Suprapubic skin (tissue), 4 donors: ENCODE results near the gene SUPT20HL2. TPM values are rescaled to one million over a fixed set of nuclear protein-coding genes. Genes with fewer than 3 reads are reported as not detected.

ENCODE experiments used
- DNase-seq, 2 donors: peaks; one replicate each; pipeline ENCODE4 v3.0.0-alpha.2; 2019; ENCODE audit warnings: low spot score in 2 of 2
- H3K27ac ChIP-seq: fragments of 200-600 bp; sonication (generic); one replicate; pipeline ENCODE4 v1.5.1; 2019
- H3K27me3 ChIP-seq: fragments of 200-600 bp; sonication (generic); one replicate; pipeline ENCODE4 v1.5.1; 2019
- H3K36me3 ChIP-seq: fragments of 200-600 bp; sonication (generic); one replicate; pipeline ENCODE4 v1.5.1; 2019
- H3K4me1 ChIP-seq: fragments of 200-600 bp; sonication (generic); one replicate; pipeline ENCODE4 v1.5.1; 2019
- H3K4me3 ChIP-seq: fragments of 200-600 bp; sonication (generic); one replicate; pipeline ENCODE4 v1.5.1; 2019; ENCODE audit warnings: mild to moderate bottlenecking
- H3K9me3 ChIP-seq: fragments of 200-600 bp; sonication (generic); one replicate; pipeline ENCODE4 v1.5.1; 2019
- CTCF ChIP-seq, 2 donors: fragments of 200-600 bp in 1 of 2; fragments of 450-650 bp in 1 of 2; sonication (generic) in 1 of 2; IDR thresholded peaks; one replicate each; pipeline ENCODE4 v1.5.1; 2016 to 2019; ENCODE audit warnings: antibody characterized with exemption in 2 of 2, mild to moderate bottlenecking in 1 of 2, moderate library complexity in 1 of 2
- EP300 ChIP-seq: sonication (generic); formaldehyde crosslinking; IDR thresholded peaks from one replicate; pipeline ENCODE4 v1.6.1; 2017; ENCODE audit warnings: antibody characterized with exemption
- POLR2A ChIP-seq, 2 donors: fragments of 450-650 bp; IDR thresholded peaks; one replicate each; pipeline ENCODE4 v1.6.1; 2017; ENCODE audit warnings: antibody characterized with exemption in 2 of 2, mild to moderate bottlenecking in 2 of 2, moderate library complexity in 2 of 2
- POLR2AphosphoS5 ChIP-seq, 3 donors: sonication (generic); formaldehyde crosslinking; IDR thresholded peaks; one replicate each; pipeline ENCODE4 v1.6.1; 2017; ENCODE audit warnings: antibody characterized with exemption in 3 of 3
- WGBS: methylation state at CpG from one replicate; pipeline ENCODE4 v1.1.5; 2018; 5-methylcytosine and 5-hydroxymethylcytosine counted together
- total RNA-seq, 4 donors: library from RNA; depleted of rRNA; stranded (reverse); fragments of >200 nt; gene quantifications; one replicate each; pipeline ENCODE4 v1.1.0, GENCODE V29; 2016

The SUPT20HL2 gene
- total RNA-seq, 4 donors from 2014 or later = not detected

GRCh38 chrX:24294619-24295018, 19.2 kb downstream of the SUPT20HL2 start:
- H3K4me1 ChIP-seq = no peaks in the 10 kb centered on the region
- no peak overlapping the region for H3K4me3 ChIP-seq
- H3K9me3 ChIP-seq = no peaks in the 10 kb centered on the region
- TF ChIP-seq EP300 (no peak), CTCF (IDR thresholded peaks at IDR 0.05) (no peak), POLR2A (IDR thresholded peaks at IDR 0.05) (no peak), POLR2AphosphoS5 (IDR thresholded peaks at IDR 0.05) (no peak)
- 45% methylated on average over 13 of the region's 13 CpGs for WGBS
- no peaks in the 10 kb centered on the region for H3K27me3 ChIP-seq
- no peak for DNase-seq
- no peaks in the 10 kb centered on the region for H3K36me3 ChIP-seq
- no peak overlapping the region for H3K27ac ChIP-seq

GRCh38 chrX:24293412-24293811, 20.5 kb downstream of the SUPT20HL2 start:
- TF ChIP-seq CTCF (IDR thresholded peaks at IDR 0.05) = no peak
- no peak for TF ChIP-seq POLR2AphosphoS5 (IDR thresholded peaks at IDR 0.05)
- no peak for TF ChIP-seq POLR2A (IDR thresholded peaks at IDR 0.05)
- TF ChIP-seq EP300 = no peak
- 82% methylated on average over 4 of the region's 4 CpGs for WGBS
- no peak overlapping the region for H3K27ac ChIP-seq
- H3K36me3 ChIP-seq = no peaks in the 10 kb centered on the region
- DNase-seq = no peak
- H3K9me3 ChIP-seq = no peaks in the 10 kb centered on the region
- no peak overlapping the region for H3K4me3 ChIP-seq
- H3K4me1 ChIP-seq = no peaks in the 10 kb centered on the region
- H3K27me3 ChIP-seq = no peaks in the 10 kb centered on the region

- no peak overlapping the region for H3K4me3 ChIP-seq
- no peaks in the 10 kb centered on the region for H3K4me1 ChIP-seq
- no peak for TF ChIP-seq POLR2A (IDR thresholded peaks at IDR 0.05)
- TF ChIP-seq EP300 = no peak
- no peak for TF ChIP-seq POLR2AphosphoS5 (IDR thresholded peaks at IDR 0.05)
- no peaks in the 10 kb centered on the region for H3K36me3 ChIP-seq
- WGBS = 80% methylated on average over 4 of the region's 4 CpGs
- H3K27me3 ChIP-seq = no peaks in the 10 kb centered on the region
- DNase-seq = no peak
- no peak overlapping the region for H3K27ac ChIP-seq
- no peaks in the 10 kb centered on the region for H3K9me3 ChIP-seq
Measured at GRCh38 chrX:24292353-24292752, 21.5 kb downstream of the SUPT20HL2 start.

GRCh38 chrX:24285082-24285481, 28.8 kb downstream of the SUPT20HL2 start:
- DNase-seq = no peak
- no peaks in the 10 kb centered on the region for H3K36me3 ChIP-seq
- TF ChIP-seq CTCF (IDR thresholded peaks at IDR 0.05) = no peak
- TF ChIP-seq POLR2AphosphoS5 (IDR thresholded peaks at IDR 0.05) = no peak
- no peak for TF ChIP-seq EP300
- TF ChIP-seq POLR2A (IDR thresholded peaks at IDR 0.05) = no peak
- H3K27ac ChIP-seq = no peak overlapping the region
- no peaks in the 10 kb centered on the region for H3K4me1 ChIP-seq
- WGBS = 86% methylated on average over 5 of the region's 5 CpGs
- H3K27me3 ChIP-seq = no peaks in the 10 kb centered on the region
- H3K4me3 ChIP-seq = no peak overlapping the region
- no peaks in the 10 kb centered on the region for H3K9me3 ChIP-seq

- no peaks in the 10 kb centered on the region for H3K27me3 ChIP-seq
- H3K36me3 ChIP-seq = no peaks in the 10 kb centered on the region
- no peaks in the 10 kb centered on the region for H3K9me3 ChIP-seq
- TF ChIP-seq CTCF (IDR thresholded peaks at IDR 0.05) = no peak
- TF ChIP-seq POLR2AphosphoS5 (IDR thresholded peaks at IDR 0.05) = no peak
- TF ChIP-seq EP300 = no peak
- TF ChIP-seq POLR2A (IDR thresholded peaks at IDR 0.05) = no peak
- no peak overlapping the region for H3K4me3 ChIP-seq
- H3K4me1 ChIP-seq = no peaks in the 10 kb centered on the region
- H3K27ac ChIP-seq = no peak overlapping the region
- 63% methylated on average over 2 of the region's 2 CpGs for WGBS
- no peak for DNase-seq
Measured at GRCh38 chrX:24283127-24283794, 30.6 kb downstream of the SUPT20HL2 start.
